ENCODE data around the gene ATN1.

- TF ChIP-seq CTCF (conservative IDR thresholded peaks at IDR 0.05; ENCODE audit: low read depth, low read length): no peak
- no peak for TF ChIP-seq EZH2 (IDR thresholded peaks at IDR 0.05; ENCODE audit: borderline replicate concordance, low read depth, low read length, poor library complexity, severe bottlenecking)
These were observed 18.5 kb downstream of the ATN1 start for GRCh38 chr12:6946033-6946919.

Data from A673 (cell line).